WTC11 (cell line): Measurements from ENCODE around the gene RAB7A. TPM values are rescaled to one million over a fixed set of nuclear protein-coding genes. Genes with fewer than 3 reads are reported as not detected.

Experiments used
- ATAC-seq: fragments of 200-7000 bp; cut with Tn5 transposase; 2 replicates; pipeline ENCODE4 v1.10.0; 2021; ENCODE audit warnings: mild to moderate bottlenecking, moderate library complexity
- CTCF ChIA-PET: fragments of 300-600 bp; sonication (Branson Sonifier 250); formaldehyde crosslinking; loops from one replicate; lab custom pipeline; 2021; ENCODE audit warnings: antibody characterized with exemption; lab: Charles Lee
- POLR2A ChIA-PET: fragments of 350-600 bp; sonication (Branson Sonifier 250); formaldehyde crosslinking; loops from one replicate; lab custom pipeline; 2021; ENCODE audit warnings: antibody characterized with exemption; lab: Charles Lee
- DNase-seq: peaks from one replicate; pipeline ENCODE4 v3.0.0; 2021; ENCODE audit warnings: low spot score
- H3K27ac Mint-ChIP-seq: 2 replicates; pipeline ENCODE4 v1.8.0; 2021; ENCODE audit warnings: mixed read lengths
- H3K27me3 Mint-ChIP-seq: 2 replicates; pipeline ENCODE4 v1.8.0; 2021; ENCODE audit warnings: low read depth, mild to moderate bottlenecking, moderate library complexity, mixed read lengths
- H3K36me3 Mint-ChIP-seq: 2 replicates; pipeline ENCODE4 v1.8.0; 2021; ENCODE audit warnings: mixed read lengths
- H3K4me1 Mint-ChIP-seq: 2 replicates; pipeline ENCODE4 v1.8.0; 2022; ENCODE audit warnings: mixed read lengths
- H3K4me3 Mint-ChIP-seq: 2 replicates; pipeline ENCODE4 v1.8.0; 2021; ENCODE audit warnings: mild to moderate bottlenecking, moderate library complexity, mixed read lengths
- H3K9me3 Mint-ChIP-seq: 2 replicates; pipeline ENCODE4 v1.8.0; 2021; ENCODE audit warnings: mixed read lengths
- EMX1 ChIP-seq: fragments of 250-450 bp; sonication (Bioruptor Pico); IDR thresholded peaks from 2 replicates; pipeline ENCODE4 v1.8.0; 2021; ENCODE audit warnings: mild to moderate bottlenecking
- ETV6 ChIP-seq: sonication (generic); formaldehyde crosslinking; IDR thresholded peaks from 2 replicates; pipeline ENCODE4 v1.8.1; 2022; ENCODE audit warnings: mild to moderate bottlenecking, missing genetic modification reagents
- FOXK1 ChIP-seq: sonication (generic); formaldehyde crosslinking; IDR thresholded peaks from 2 replicates; pipeline ENCODE4 v1.8.0; 2022; ENCODE audit warnings: mild to moderate bottlenecking, moderate library complexity, missing genetic modification reagents
- GRHL2 ChIP-seq: fragments of 250-450 bp; sonication (Bioruptor Pico); IDR thresholded peaks from 2 replicates; pipeline ENCODE4 v1.8.0; 2022; ENCODE audit warnings: mild to moderate bottlenecking, moderate library complexity; ENCODE audit not compliant: insufficient replicate concordance, severe bottlenecking
- NFYB ChIP-seq: sonication (generic); formaldehyde crosslinking; conservative IDR thresholded peaks from 2 replicates; pipeline ENCODE4 v1.8.0; 2022; ENCODE audit warnings: low read depth, missing genetic modification reagents
- OVOL2 ChIP-seq: fragments of 250-450 bp; sonication (Bioruptor Pico); IDR thresholded peaks from 2 replicates; pipeline ENCODE4 v1.9.0; 2021; ENCODE audit warnings: mild to moderate bottlenecking, borderline replicate concordance
- SMAD3 ChIP-seq: sonication (generic); formaldehyde crosslinking; IDR thresholded peaks from 2 replicates; pipeline ENCODE4 v1.8.0; 2022; ENCODE audit warnings: missing genetic modification reagents, mild to moderate bottlenecking, borderline replicate concordance
- ZBTB21 ChIP-seq: sonication (generic); formaldehyde crosslinking; IDR thresholded peaks from 2 replicates; pipeline ENCODE4 v1.8.1; 2023; ENCODE audit warnings: mild to moderate bottlenecking, missing genetic modification reagents, borderline replicate concordance
- ZNF121 ChIP-seq: sonication (generic); formaldehyde crosslinking; IDR thresholded peaks from 2 replicates; pipeline ENCODE4 v1.8.0; 2023; ENCODE audit warnings: missing genetic modification reagents
- ZNF219 ChIP-seq: sonication (generic); formaldehyde crosslinking; IDR thresholded peaks from 2 replicates; pipeline ENCODE4 v1.8.0; 2023; ENCODE audit warnings: missing genetic modification reagents, mild to moderate bottlenecking, borderline replicate concordance
- ZNF232 ChIP-seq: sonication (generic); formaldehyde crosslinking; IDR thresholded peaks from 2 replicates; pipeline ENCODE4 v1.8.0; 2022; ENCODE audit warnings: mild to moderate bottlenecking, missing genetic modification reagents
- ZNF396 ChIP-seq: fragments of 250-450 bp; sonication (Bioruptor Pico); IDR thresholded peaks from 2 replicates; pipeline ENCODE4 v1.8.0; 2021; ENCODE audit warnings: mild to moderate bottlenecking, moderate library complexity, borderline replicate concordance
- ZNF416 ChIP-seq: fragments of 250-450 bp; sonication (Bioruptor Pico); IDR thresholded peaks from 2 replicates; pipeline ENCODE4 v1.9.0; 2021; ENCODE audit warnings: mild to moderate bottlenecking, inconsistent platforms
- total RNA-seq: library from RNA; stranded (reverse); gene quantifications from 3 replicates; pipeline ENCODE4 v1.2.3, GENCODE V29; 2021
- TF ChIP-seq, protein P1 (sequence below): sonication (generic); formaldehyde crosslinking; IDR thresholded peaks from 2 replicates; pipeline ENCODE4 v1.8.0; 2023; ENCODE audit warnings: missing genetic modification reagents, mild to moderate bottlenecking, borderline replicate concordance
- TF ChIP-seq, protein P2 (sequence below): fragments of 200-600 bp; IDR thresholded peaks from 2 replicates; pipeline ENCODE4 v1.8.0; 2022; ENCODE audit warnings: antibody characterized with exemption
- TF ChIP-seq, protein P3 (sequence below): sonication (generic); formaldehyde crosslinking; IDR thresholded peaks from 2 replicates; pipeline ENCODE4 v1.8.1; 2023; ENCODE audit warnings: mild to moderate bottlenecking, missing genetic modification reagents, moderate library complexity
- TF ChIP-seq, protein P4 (sequence below): sonication (generic); formaldehyde crosslinking; IDR thresholded peaks from 2 replicates; pipeline ENCODE4 v1.8.0; 2023; ENCODE audit warnings: missing genetic modification reagents
- TF ChIP-seq, protein P5 (sequence below): sonication (generic); formaldehyde crosslinking; IDR thresholded peaks from 2 replicates; pipeline ENCODE4 v1.8.0; 2022; ENCODE audit warnings: mild to moderate bottlenecking, missing genetic modification reagents
- TF ChIP-seq, protein P6 (sequence below): sonication (generic); formaldehyde crosslinking; IDR thresholded peaks from 2 replicates; pipeline ENCODE4 v1.8.1; 2022; ENCODE audit warnings: missing genetic modification reagents, borderline replicate concordance
- TF ChIP-seq, protein P7 (sequence below): sonication (generic); formaldehyde crosslinking; IDR thresholded peaks from 2 replicates; pipeline ENCODE4 v1.8.1; 2023; ENCODE audit warnings: mild to moderate bottlenecking, missing genetic modification reagents
- TF ChIP-seq, protein P8 (sequence below): fragments of 250-450 bp; sonication (Bioruptor Pico); IDR thresholded peaks from 2 replicates; pipeline ENCODE4 v1.8.0; 2021; ENCODE audit warnings: mild to moderate bottlenecking

RAB7A gene
- total RNA-seq, 1 experiment from 2014 or later, result 184 TPM

DNA sequence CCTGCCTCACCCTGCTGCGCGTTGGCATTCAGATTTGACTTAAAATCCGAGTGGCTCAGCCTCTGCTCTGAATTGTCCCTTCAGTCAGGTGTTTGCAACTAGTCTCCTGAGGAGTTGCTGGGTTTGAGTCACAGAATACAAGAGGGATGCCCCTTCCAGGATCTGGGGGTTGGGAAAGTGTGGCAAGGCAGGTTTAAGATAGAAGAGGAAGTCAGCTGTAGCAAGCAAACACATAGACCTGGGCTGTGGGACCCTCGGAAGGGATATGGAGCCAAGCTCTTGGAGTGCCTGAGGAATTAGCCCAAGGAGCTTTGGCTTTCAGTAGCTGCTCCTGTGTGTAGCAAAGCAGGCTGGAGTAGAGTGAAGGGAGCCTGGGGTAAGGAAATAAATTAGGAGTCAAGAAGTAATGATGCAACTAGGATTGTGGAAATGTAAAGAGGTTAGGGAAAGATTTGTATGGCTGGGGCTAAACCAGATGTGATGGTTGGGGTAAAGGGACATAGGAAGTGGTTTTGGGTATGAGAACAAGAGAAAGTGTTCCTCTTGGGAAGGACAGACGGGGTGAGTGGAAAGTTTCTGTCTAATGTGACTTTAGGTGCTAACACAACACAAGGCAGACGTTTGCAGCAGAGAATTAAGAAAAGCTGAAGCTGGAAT is 41.2 kb downstream of the RAB7A start (continued):
- TF ChIP-seq, protein P1, sequence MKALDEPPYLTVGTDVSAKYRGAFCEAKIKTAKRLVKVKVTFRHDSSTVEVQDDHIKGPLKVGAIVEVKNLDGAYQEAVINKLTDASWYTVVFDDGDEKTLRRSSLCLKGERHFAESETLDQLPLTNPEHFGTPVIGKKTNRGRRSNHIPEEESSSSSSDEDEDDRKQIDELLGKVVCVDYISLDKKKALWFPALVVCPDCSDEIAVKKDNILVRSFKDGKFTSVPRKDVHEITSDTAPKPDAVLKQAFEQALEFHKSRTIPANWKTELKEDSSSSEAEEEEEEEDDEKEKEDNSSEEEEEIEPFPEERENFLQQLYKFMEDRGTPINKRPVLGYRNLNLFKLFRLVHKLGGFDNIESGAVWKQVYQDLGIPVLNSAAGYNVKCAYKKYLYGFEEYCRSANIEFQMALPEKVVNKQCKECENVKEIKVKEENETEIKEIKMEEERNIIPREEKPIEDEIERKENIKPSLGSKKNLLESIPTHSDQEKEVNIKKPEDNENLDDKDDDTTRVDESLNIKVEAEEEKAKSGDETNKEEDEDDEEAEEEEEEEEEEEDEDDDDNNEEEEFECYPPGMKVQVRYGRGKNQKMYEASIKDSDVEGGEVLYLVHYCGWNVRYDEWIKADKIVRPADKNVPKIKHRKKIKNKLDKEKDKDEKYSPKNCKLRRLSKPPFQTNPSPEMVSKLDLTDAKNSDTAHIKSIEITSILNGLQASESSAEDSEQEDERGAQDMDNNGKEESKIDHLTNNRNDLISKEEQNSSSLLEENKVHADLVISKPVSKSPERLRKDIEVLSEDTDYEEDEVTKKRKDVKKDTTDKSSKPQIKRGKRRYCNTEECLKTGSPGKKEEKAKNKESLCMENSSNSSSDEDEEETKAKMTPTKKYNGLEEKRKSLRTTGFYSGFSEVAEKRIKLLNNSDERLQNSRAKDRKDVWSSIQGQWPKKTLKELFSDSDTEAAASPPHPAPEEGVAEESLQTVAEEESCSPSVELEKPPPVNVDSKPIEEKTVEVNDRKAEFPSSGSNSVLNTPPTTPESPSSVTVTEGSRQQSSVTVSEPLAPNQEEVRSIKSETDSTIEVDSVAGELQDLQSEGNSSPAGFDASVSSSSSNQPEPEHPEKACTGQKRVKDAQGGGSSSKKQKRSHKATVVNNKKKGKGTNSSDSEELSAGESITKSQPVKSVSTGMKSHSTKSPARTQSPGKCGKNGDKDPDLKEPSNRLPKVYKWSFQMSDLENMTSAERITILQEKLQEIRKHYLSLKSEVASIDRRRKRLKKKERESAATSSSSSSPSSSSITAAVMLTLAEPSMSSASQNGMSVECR (CRISPR knock-in tag), result no peak
- TF ChIP-seq GRHL2, result no peak
- TF ChIP-seq, protein P2, sequence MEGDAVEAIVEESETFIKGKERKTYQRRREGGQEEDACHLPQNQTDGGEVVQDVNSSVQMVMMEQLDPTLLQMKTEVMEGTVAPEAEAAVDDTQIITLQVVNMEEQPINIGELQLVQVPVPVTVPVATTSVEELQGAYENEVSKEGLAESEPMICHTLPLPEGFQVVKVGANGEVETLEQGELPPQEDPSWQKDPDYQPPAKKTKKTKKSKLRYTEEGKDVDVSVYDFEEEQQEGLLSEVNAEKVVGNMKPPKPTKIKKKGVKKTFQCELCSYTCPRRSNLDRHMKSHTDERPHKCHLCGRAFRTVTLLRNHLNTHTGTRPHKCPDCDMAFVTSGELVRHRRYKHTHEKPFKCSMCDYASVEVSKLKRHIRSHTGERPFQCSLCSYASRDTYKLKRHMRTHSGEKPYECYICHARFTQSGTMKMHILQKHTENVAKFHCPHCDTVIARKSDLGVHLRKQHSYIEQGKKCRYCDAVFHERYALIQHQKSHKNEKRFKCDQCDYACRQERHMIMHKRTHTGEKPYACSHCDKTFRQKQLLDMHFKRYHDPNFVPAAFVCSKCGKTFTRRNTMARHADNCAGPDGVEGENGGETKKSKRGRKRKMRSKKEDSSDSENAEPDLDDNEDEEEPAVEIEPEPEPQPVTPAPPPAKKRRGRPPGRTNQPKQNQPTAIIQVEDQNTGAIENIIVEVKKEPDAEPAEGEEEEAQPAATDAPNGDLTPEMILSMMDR, result no peak
- no peak for TF ChIP-seq ZNF219

DNA sequence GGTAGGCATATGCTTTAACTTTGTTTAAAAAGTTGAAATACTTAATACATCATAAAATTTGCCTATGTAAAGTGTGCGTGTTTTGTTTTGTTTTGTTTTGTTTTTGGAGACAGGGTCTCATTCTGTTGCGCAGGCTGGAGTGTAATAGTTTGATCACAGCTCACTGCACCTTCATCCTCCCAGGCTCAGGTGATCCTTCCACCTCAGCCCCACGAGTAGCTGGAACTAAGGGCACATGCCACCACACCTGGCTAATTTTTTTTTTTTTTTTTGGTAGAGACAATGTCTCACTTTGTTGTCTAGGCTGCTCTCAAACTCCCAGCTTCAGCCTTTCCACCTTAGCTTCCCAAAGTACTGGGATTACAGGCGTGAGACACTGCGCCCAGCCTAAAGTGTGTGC is 42.5 kb downstream of the RAB7A start:
- TF ChIP-seq NFYB (CRISPR knock-in tag) (no peak), EMX1 (no peak), ZNF121 (CRISPR knock-in tag) (no peak), ZNF396 (CRISPR knock-in tag) (no peak), SMAD3 (CRISPR knock-in tag) (no peak), ZBTB21 (no peak), ZNF416 (no peak), ZNF232 (CRISPR knock-in tag) (no peak), OVOL2 (no peak), ETV6 (CRISPR knock-in tag) (no peak), FOXK1 (CRISPR knock-in tag) (no peak)
- TF ChIP-seq, protein P3, sequence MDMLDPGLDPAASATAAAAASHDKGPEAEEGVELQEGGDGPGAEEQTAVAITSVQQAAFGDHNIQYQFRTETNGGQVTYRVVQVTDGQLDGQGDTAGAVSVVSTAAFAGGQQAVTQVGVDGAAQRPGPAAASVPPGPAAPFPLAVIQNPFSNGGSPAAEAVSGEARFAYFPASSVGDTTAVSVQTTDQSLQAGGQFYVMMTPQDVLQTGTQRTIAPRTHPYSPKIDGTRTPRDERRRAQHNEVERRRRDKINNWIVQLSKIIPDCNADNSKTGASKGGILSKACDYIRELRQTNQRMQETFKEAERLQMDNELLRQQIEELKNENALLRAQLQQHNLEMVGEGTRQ, result no peak
- TF ChIP-seq, protein P2, result no peak
- TF ChIP-seq, protein P4, sequence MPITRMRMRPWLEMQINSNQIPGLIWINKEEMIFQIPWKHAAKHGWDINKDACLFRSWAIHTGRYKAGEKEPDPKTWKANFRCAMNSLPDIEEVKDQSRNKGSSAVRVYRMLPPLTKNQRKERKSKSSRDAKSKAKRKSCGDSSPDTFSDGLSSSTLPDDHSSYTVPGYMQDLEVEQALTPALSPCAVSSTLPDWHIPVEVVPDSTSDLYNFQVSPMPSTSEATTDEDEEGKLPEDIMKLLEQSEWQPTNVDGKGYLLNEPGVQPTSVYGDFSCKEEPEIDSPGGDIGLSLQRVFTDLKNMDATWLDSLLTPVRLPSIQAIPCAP, result no peak
- TF ChIP-seq, protein P5, sequence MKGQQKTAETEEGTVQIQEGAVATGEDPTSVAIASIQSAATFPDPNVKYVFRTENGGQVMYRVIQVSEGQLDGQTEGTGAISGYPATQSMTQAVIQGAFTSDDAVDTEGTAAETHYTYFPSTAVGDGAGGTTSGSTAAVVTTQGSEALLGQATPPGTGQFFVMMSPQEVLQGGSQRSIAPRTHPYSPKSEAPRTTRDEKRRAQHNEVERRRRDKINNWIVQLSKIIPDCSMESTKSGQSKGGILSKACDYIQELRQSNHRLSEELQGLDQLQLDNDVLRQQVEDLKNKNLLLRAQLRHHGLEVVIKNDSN (CRISPR knock-in tag), result no peak
- TF ChIP-seq, protein P6, sequence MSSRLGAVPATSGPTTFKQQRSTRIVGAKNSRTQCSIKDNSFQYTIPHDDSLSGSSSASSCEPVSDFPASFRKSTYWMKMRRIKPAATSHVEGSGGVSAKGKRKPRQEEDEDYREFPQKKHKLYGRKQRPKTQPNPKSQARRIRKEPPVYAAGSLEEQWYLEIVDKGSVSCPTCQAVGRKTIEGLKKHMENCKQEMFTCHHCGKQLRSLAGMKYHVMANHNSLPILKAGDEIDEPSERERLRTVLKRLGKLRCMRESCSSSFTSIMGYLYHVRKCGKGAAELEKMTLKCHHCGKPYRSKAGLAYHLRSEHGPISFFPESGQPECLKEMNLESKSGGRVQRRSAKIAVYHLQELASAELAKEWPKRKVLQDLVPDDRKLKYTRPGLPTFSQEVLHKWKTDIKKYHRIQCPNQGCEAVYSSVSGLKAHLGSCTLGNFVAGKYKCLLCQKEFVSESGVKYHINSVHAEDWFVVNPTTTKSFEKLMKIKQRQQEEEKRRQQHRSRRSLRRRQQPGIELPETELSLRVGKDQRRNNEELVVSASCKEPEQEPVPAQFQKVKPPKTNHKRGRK (CRISPR knock-in tag), result no peak
- TF ChIP-seq, protein P7, sequence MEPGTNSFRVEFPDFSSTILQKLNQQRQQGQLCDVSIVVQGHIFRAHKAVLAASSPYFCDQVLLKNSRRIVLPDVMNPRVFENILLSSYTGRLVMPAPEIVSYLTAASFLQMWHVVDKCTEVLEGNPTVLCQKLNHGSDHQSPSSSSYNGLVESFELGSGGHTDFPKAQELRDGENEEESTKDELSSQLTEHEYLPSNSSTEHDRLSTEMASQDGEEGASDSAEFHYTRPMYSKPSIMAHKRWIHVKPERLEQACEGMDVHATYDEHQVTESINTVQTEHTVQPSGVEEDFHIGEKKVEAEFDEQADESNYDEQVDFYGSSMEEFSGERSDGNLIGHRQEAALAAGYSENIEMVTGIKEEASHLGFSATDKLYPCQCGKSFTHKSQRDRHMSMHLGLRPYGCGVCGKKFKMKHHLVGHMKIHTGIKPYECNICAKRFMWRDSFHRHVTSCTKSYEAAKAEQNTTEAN (CRISPR knock-in tag), result no peak
- TF ChIP-seq, protein P8, sequence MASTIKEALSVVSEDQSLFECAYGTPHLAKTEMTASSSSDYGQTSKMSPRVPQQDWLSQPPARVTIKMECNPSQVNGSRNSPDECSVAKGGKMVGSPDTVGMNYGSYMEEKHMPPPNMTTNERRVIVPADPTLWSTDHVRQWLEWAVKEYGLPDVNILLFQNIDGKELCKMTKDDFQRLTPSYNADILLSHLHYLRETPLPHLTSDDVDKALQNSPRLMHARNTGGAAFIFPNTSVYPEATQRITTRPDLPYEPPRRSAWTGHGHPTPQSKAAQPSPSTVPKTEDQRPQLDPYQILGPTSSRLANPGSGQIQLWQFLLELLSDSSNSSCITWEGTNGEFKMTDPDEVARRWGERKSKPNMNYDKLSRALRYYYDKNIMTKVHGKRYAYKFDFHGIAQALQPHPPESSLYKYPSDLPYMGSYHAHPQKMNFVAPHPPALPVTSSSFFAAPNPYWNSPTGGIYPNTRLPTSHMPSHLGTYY (CRISPR knock-in tag), result no peak
- Mint-ChIP-seq H3K4me1 (peaks cover 50% of the 10 kb centered on the region), H3K27me3 (no peaks in the 10 kb centered on the region), H3K9me3 (peaks cover 16% of the 10 kb centered on the region), H3K27ac (no peak overlapping the region), H3K36me3 (peaks cover 27% of the 10 kb centered on the region), H3K4me3 (no peak overlapping the region)
- POLR2A ChIA-PET, result no interaction called here
- DNase-seq, result no peak
- CTCF ChIA-PET, result interaction anchor here (1.0 to 4.2 kb wide), 4 partner anchors 19 to 88 kb away, joined by 6 to 16 read pairs (median 11); no protein-coding TSS in a partner anchor
- no peak for ATAC-seq
